GM10266 (cell line): ENCODE measurements around the gene GSTO1.
"Not testable (repeated sequence)": the region's sequence is repeated elsewhere in the genome, so short reads cannot be mapped to it uniquely, and the experiment has no call there.

Source experiments
- DNase-seq: peaks from one replicate; pipeline ENCODE4 v3.0.0; 2012; ENCODE audit errors: extremely low spot score
- CTCF ChIP-seq: IDR thresholded peaks from 2 replicates; pipeline ENCODE4 v1.5.1; 2012; ENCODE audit warnings: mild to moderate bottlenecking, low read depth; ENCODE audit not compliant: control insufficient read depth, insufficient read depth; ENCODE audit errors: missing control alignments

GSTO1 gene

GRCh38 chr10:104242545-104242944, 12.1 kb upstream of the GSTO1 start:
- DNase-seq, result no peak
- TF ChIP-seq CTCF, result no peak

GRCh38 chr10:104243009-104243408, 11.7 kb upstream of the GSTO1 start:
- DNase-seq, result not testable (repeated sequence)

- no peak for TF ChIP-seq CTCF
- DNase-seq, result no peak
These were observed 11.2 kb upstream of the GSTO1 start for GRCh38 chr10:104243512-104243911.

- no peak for DNase-seq
- TF ChIP-seq CTCF, result no peak
These were observed 9.5 kb upstream of the GSTO1 start for GRCh38 chr10:104245066-104245632.

GRCh38 chr10:104246976-104247375, 7.7 kb upstream of the GSTO1 start:
- no peak for TF ChIP-seq CTCF

GRCh38 chr10:104247513-104248146, 7.1 kb upstream of the GSTO1 start:
- DNase-seq, result no peak
- no peak for TF ChIP-seq CTCF

More at GRCh38 chr10:104246976-104247375, 7.7 kb upstream of the GSTO1 start:
- no peak for DNase-seq

GRCh38 chr10:104248931-104249330, 5.8 kb upstream of the GSTO1 start:
- not testable (repeated sequence) for DNase-seq

GRCh38 chr10:104250371-104250770, 4.3 kb upstream of the GSTO1 start:
- TF ChIP-seq CTCF, result no peak
- no peak for DNase-seq
